SK-N-MC (cell line): ENCODE measurements around the gene OPCML.

Source experiments
- DNase-seq: peaks from one replicate; pipeline ENCODE4 v3.0.0-alpha.2; 2011; ENCODE audit warnings: low read depth, low spot score
- H3K27ac ChIP-seq: fragments of 200-600 bp; sonication (generic); 2 replicates; pipeline ENCODE4 v1.5.1; 2016; ENCODE audit warnings: mixed run types
- H3K36me3 ChIP-seq: fragments of 200-600 bp; sonication (generic); 2 replicates; pipeline ENCODE4 v1.6.1; 2017; ENCODE audit warnings: antibody characterized with exemption, low read length, mixed read lengths; ENCODE audit not compliant: insufficient read depth
- H3K4me3 ChIP-seq: fragments of 200-600 bp; sonication (generic); 2 replicates; pipeline ENCODE4 v1.5.1; 2016
- H3K9ac ChIP-seq: fragments of 200-600 bp; sonication (generic); 2 replicates; pipeline ENCODE4 v1.8.0; 2017; ENCODE audit warnings: mixed run types, mixed read lengths; ENCODE audit not compliant: insufficient read length
- H3K9me3 ChIP-seq: fragments of 200-600 bp; sonication (generic); 2 replicates; pipeline ENCODE4 v1.6.1; 2017; ENCODE audit warnings: low read depth, mild to moderate bottlenecking, antibody characterized with exemption, low read length, moderate library complexity, mixed read lengths
- EZH2 ChIP-seq: fragments of 200-600 bp; sonication (generic); IDR thresholded peaks from one replicate; pipeline ENCODE4 v1.6.1; 2017; ENCODE audit warnings: antibody characterized with exemption
- FOXP2 ChIP-seq: optimal IDR thresholded peaks from 2 replicates; pipeline ENCODE3; 2011; ENCODE audit warnings: mild to moderate bottlenecking, moderate library complexity; ENCODE audit not compliant: insufficient read depth; ENCODE audit errors: extremely low read length, control extremely low read depth
- POLR2AphosphoS5 ChIP-seq: IDR thresholded peaks from 2 replicates; pipeline ENCODE4 v1.6.1; 2012; ENCODE audit warnings: mild to moderate bottlenecking, low read depth, low read length, borderline replicate concordance

OPCML gene

GRCh38 chr11:133219543-133219942, 312.8 kb downstream of the OPCML start:
- Histone ChIP-seq H3K27ac (no peak overlapping the region), H3K9ac (no peak overlapping the region), H3K9me3 (no peaks in the 10 kb centered on the region), H3K4me3 (no peak overlapping the region), H3K36me3 (no peaks in the 10 kb centered on the region)
- TF ChIP-seq FOXP2 (no peak), POLR2AphosphoS5 (no peak), EZH2 (no peak)
- no peak for DNase-seq

- H3K9ac ChIP-seq = no peak overlapping the region
- H3K4me3 ChIP-seq = no peak overlapping the region
- no peaks in the 10 kb centered on the region for H3K9me3 ChIP-seq
- TF ChIP-seq POLR2AphosphoS5 = no peak
- TF ChIP-seq EZH2 = no peak
- no peak for TF ChIP-seq FOXP2
- no peaks in the 10 kb centered on the region for H3K36me3 ChIP-seq
- no peak for DNase-seq
- H3K27ac ChIP-seq = no peak overlapping the region
These were observed 315.5 kb downstream of the OPCML start for GRCh38 chr11:133216813-133217212.

- H3K36me3 ChIP-seq = no peaks in the 10 kb centered on the region
- TF ChIP-seq FOXP2 (no peak), EZH2 (no peak), POLR2AphosphoS5 (no peak)
- H3K4me3 ChIP-seq = no peak overlapping the region
- H3K27ac ChIP-seq = no peak overlapping the region
- no peak for DNase-seq
- H3K9ac ChIP-seq = no peak overlapping the region
- no peaks in the 10 kb centered on the region for H3K9me3 ChIP-seq
These were observed 316.6 kb downstream of the OPCML start for GRCh38 chr11:133215596-133216230.

- Histone ChIP-seq H3K9me3 (no peaks in the 10 kb centered on the region), H3K36me3 (no peaks in the 10 kb centered on the region), H3K4me3 (no peak overlapping the region), H3K9ac (no peak overlapping the region), H3K27ac (no peak overlapping the region)
- no peak for DNase-seq
- no peak for TF ChIP-seq FOXP2
- no peak for TF ChIP-seq POLR2AphosphoS5
- TF ChIP-seq EZH2 = no peak
These were observed 317.7 kb downstream of the OPCML start for GRCh38 chr11:133214646-133215045.

GRCh38 chr11:133212201-133212600, 320.1 kb downstream of the OPCML start:
- Histone ChIP-seq H3K9ac (no peak overlapping the region), H3K9me3 (no peaks in the 10 kb centered on the region), H3K36me3 (no peaks in the 10 kb centered on the region), H3K4me3 (no peak overlapping the region), H3K27ac (no peak overlapping the region)
- no peak for DNase-seq
- no peak for TF ChIP-seq POLR2AphosphoS5
- TF ChIP-seq EZH2 = no peak
- no peak for TF ChIP-seq FOXP2

GRCh38 chr11:133207995-133208394, 324.3 kb downstream of the OPCML start:
- H3K9ac ChIP-seq = no peak overlapping the region
- no peak for DNase-seq
- H3K9me3 ChIP-seq = no peaks in the 10 kb centered on the region
- no peak overlapping the region for H3K4me3 ChIP-seq
- TF ChIP-seq POLR2AphosphoS5 (no peak), EZH2 (no peak), FOXP2 (no peak)
- H3K27ac ChIP-seq = no peak overlapping the region
- no peaks in the 10 kb centered on the region for H3K36me3 ChIP-seq

GRCh38 chr11:133206313-133207005, 325.8 kb downstream of the OPCML start:
- H3K36me3 ChIP-seq = no peaks in the 10 kb centered on the region
- DNase-seq = no peak
- no peak overlapping the region for H3K4me3 ChIP-seq
- H3K27ac ChIP-seq = no peak overlapping the region
- no peak overlapping the region for H3K9ac ChIP-seq
- no peak for TF ChIP-seq FOXP2
- no peak for TF ChIP-seq POLR2AphosphoS5
- no peak for TF ChIP-seq EZH2
- no peaks in the 10 kb centered on the region for H3K9me3 ChIP-seq

- Histone ChIP-seq H3K9ac (no peak overlapping the region), H3K36me3 (no peaks in the 10 kb centered on the region), H3K27ac (no peak overlapping the region), H3K4me3 (no peak overlapping the region), H3K9me3 (no peaks in the 10 kb centered on the region)
- no peak for TF ChIP-seq FOXP2
- no peak for TF ChIP-seq POLR2AphosphoS5
- no peak for TF ChIP-seq EZH2
- DNase-seq = no peak
These were observed 328.1 kb downstream of the OPCML start for GRCh38 chr11:133204158-133204557.

- Histone ChIP-seq H3K9me3 (no peaks in the 10 kb centered on the region), H3K36me3 (no peaks in the 10 kb centered on the region), H3K9ac (no peak overlapping the region), H3K4me3 (no peak overlapping the region), H3K27ac (no peak overlapping the region)
- TF ChIP-seq EZH2 (no peak), POLR2AphosphoS5 (no peak), FOXP2 (no peak)
- no peak for DNase-seq
These were observed 329.5 kb downstream of the OPCML start for GRCh38 chr11:133202816-133203215.

GRCh38 chr11:133198438-133198837, 333.9 kb downstream of the OPCML start:
- no peak for DNase-seq

More at GRCh38 chr11:133198438-133198837, 333.9 kb downstream of the OPCML start:
- H3K9me3 ChIP-seq = no peaks in the 10 kb centered on the region
- no peaks in the 10 kb centered on the region for H3K36me3 ChIP-seq
- TF ChIP-seq FOXP2 (no peak), EZH2 (no peak), POLR2AphosphoS5 (no peak)
- no peak overlapping the region for H3K4me3 ChIP-seq
- no peak overlapping the region for H3K27ac ChIP-seq
- no peak overlapping the region for H3K9ac ChIP-seq
